WTC11 (cell line): ENCODE data around the gene GGNBP2. TPM values are rescaled to one million over a fixed set of nuclear protein-coding genes. Genes with fewer than 3 reads are reported as not detected.

Source experiments
- ATAC-seq: fragments of 200-7000 bp; cut with Tn5 transposase; 2 replicates; pipeline ENCODE4 v1.10.0; 2021; ENCODE audit warnings: mild to moderate bottlenecking, moderate library complexity
- CTCF ChIA-PET: fragments of 300-600 bp; sonication (Branson Sonifier 250); formaldehyde crosslinking; loops from one replicate; lab custom pipeline; 2021; ENCODE audit warnings: antibody characterized with exemption; lab: Charles Lee
- POLR2A ChIA-PET: fragments of 350-600 bp; sonication (Branson Sonifier 250); formaldehyde crosslinking; loops from one replicate; lab custom pipeline; 2021; ENCODE audit warnings: antibody characterized with exemption; lab: Charles Lee
- DNase-seq: peaks from one replicate; pipeline ENCODE4 v3.0.0; 2021; ENCODE audit warnings: low spot score
- H3K27ac Mint-ChIP-seq: 2 replicates; pipeline ENCODE4 v1.8.0; 2021; ENCODE audit warnings: mixed read lengths
- H3K27me3 Mint-ChIP-seq: 2 replicates; pipeline ENCODE4 v1.8.0; 2021; ENCODE audit warnings: low read depth, mild to moderate bottlenecking, moderate library complexity, mixed read lengths
- H3K36me3 Mint-ChIP-seq: 2 replicates; pipeline ENCODE4 v1.8.0; 2021; ENCODE audit warnings: mixed read lengths
- H3K4me1 Mint-ChIP-seq: 2 replicates; pipeline ENCODE4 v1.8.0; 2022; ENCODE audit warnings: mixed read lengths
- H3K4me3 Mint-ChIP-seq: 2 replicates; pipeline ENCODE4 v1.8.0; 2021; ENCODE audit warnings: mild to moderate bottlenecking, moderate library complexity, mixed read lengths
- H3K9me3 Mint-ChIP-seq: 2 replicates; pipeline ENCODE4 v1.8.0; 2021; ENCODE audit warnings: mixed read lengths
- AR ChIP-seq: fragments of 250-450 bp; sonication (Bioruptor Pico); IDR thresholded peaks from 2 replicates; pipeline ENCODE4 v1.9.0; 2021; ENCODE audit warnings: mild to moderate bottlenecking
- CBFB ChIP-seq: sonication (generic); formaldehyde crosslinking; IDR thresholded peaks from 2 replicates; pipeline ENCODE4 v1.8.1; 2022; ENCODE audit warnings: mild to moderate bottlenecking, low read depth, missing genetic modification reagents
- CDX4 ChIP-seq: fragments of 250-450 bp; sonication (Bioruptor Pico); IDR thresholded peaks from 2 replicates; pipeline ENCODE4 v1.9.0; 2021; ENCODE audit warnings: moderate library complexity, mild to moderate bottlenecking, inconsistent platforms, borderline replicate concordance
- EMX1 ChIP-seq: fragments of 250-450 bp; sonication (Bioruptor Pico); IDR thresholded peaks from 2 replicates; pipeline ENCODE4 v1.8.0; 2021; ENCODE audit warnings: mild to moderate bottlenecking
- FOXJ3 ChIP-seq: sonication (generic); formaldehyde crosslinking; IDR thresholded peaks from 2 replicates; pipeline ENCODE4 v1.9.0; 2021; ENCODE audit warnings: missing genetic modification reagents, mild to moderate bottlenecking, borderline replicate concordance
- FOXK1 ChIP-seq: sonication (generic); formaldehyde crosslinking; IDR thresholded peaks from 2 replicates; pipeline ENCODE4 v1.8.0; 2022; ENCODE audit warnings: mild to moderate bottlenecking, moderate library complexity, missing genetic modification reagents
- FOXP4 ChIP-seq: sonication (generic); formaldehyde crosslinking; IDR thresholded peaks from 2 replicates; pipeline ENCODE4 v1.8.0; 2022; ENCODE audit warnings: mild to moderate bottlenecking, missing genetic modification reagents
- GTF2I ChIP-seq: fragments of 250-450 bp; sonication (Bioruptor Pico); conservative IDR thresholded peaks from 2 replicates; pipeline ENCODE4 v1.4.0; 2021; ENCODE audit warnings: mild to moderate bottlenecking
- HMGA2 ChIP-seq: fragments of 250-450 bp; sonication (Bioruptor Pico); IDR thresholded peaks from 2 replicates; pipeline ENCODE4 v1.4.0; 2021; ENCODE audit warnings: mild to moderate bottlenecking, moderate library complexity
- JUN ChIP-seq: sonication (generic); formaldehyde crosslinking; IDR thresholded peaks from 2 replicates; pipeline ENCODE4 v1.8.0; 2023; ENCODE audit warnings: mild to moderate bottlenecking, missing genetic modification reagents
- MAX ChIP-seq: sonication (generic); formaldehyde crosslinking; IDR thresholded peaks from 2 replicates; pipeline ENCODE4 v1.8.0; 2022; ENCODE audit warnings: mild to moderate bottlenecking, missing genetic modification reagents
- MXD4 ChIP-seq: fragments of 250-450 bp; sonication (Bioruptor Pico); IDR thresholded peaks from 2 replicates; pipeline ENCODE4 v1.8.0; 2021; ENCODE audit warnings: mild to moderate bottlenecking, moderate library complexity, borderline replicate concordance
- MYBL2 ChIP-seq: sonication (generic); formaldehyde crosslinking; IDR thresholded peaks from 2 replicates; pipeline ENCODE4 v1.8.1; 2023; ENCODE audit warnings: mild to moderate bottlenecking, moderate library complexity, missing genetic modification reagents
- NFATC4 ChIP-seq: fragments of 250-450 bp; sonication (Bioruptor Pico); IDR thresholded peaks from 2 replicates; pipeline ENCODE4 v1.9.0; 2021; ENCODE audit warnings: mild to moderate bottlenecking
- NFYB ChIP-seq: sonication (generic); formaldehyde crosslinking; conservative IDR thresholded peaks from 2 replicates; pipeline ENCODE4 v1.8.0; 2022; ENCODE audit warnings: low read depth, missing genetic modification reagents
- NR2C2 ChIP-seq: sonication (generic); formaldehyde crosslinking; IDR thresholded peaks from 2 replicates; pipeline ENCODE4 v1.8.0; 2022; ENCODE audit warnings: mild to moderate bottlenecking, missing genetic modification reagents
- NR3C1 ChIP-seq: sonication (generic); formaldehyde crosslinking; conservative IDR thresholded peaks from 2 replicates; pipeline ENCODE4 v1.8.1; 2023; ENCODE audit warnings: low read depth, mild to moderate bottlenecking, missing genetic modification reagents
- RELA ChIP-seq: sonication (generic); formaldehyde crosslinking; IDR thresholded peaks from 2 replicates; pipeline ENCODE4 v1.8.1; 2022; ENCODE audit warnings: missing genetic modification reagents, mild to moderate bottlenecking, borderline replicate concordance
- ZBTB43 ChIP-seq: sonication (generic); formaldehyde crosslinking; IDR thresholded peaks from 2 replicates; pipeline ENCODE4 v1.8.1; 2023; ENCODE audit warnings: mild to moderate bottlenecking, missing genetic modification reagents
- ZNF232 ChIP-seq: sonication (generic); formaldehyde crosslinking; IDR thresholded peaks from 2 replicates; pipeline ENCODE4 v1.8.0; 2022; ENCODE audit warnings: mild to moderate bottlenecking, missing genetic modification reagents
- ZNF263 ChIP-seq: sonication (generic); formaldehyde crosslinking; IDR thresholded peaks from 2 replicates; pipeline ENCODE4 v1.8.1; 2022; ENCODE audit warnings: low read depth, mild to moderate bottlenecking, moderate library complexity, missing genetic modification reagents
- ZNF317 ChIP-seq: sonication (generic); formaldehyde crosslinking; IDR thresholded peaks from 2 replicates; pipeline ENCODE4 v1.8.1; 2023; ENCODE audit warnings: low read depth, mild to moderate bottlenecking, moderate library complexity, missing genetic modification reagents, borderline replicate concordance
- ZNF416 ChIP-seq: fragments of 250-450 bp; sonication (Bioruptor Pico); IDR thresholded peaks from 2 replicates; pipeline ENCODE4 v1.9.0; 2021; ENCODE audit warnings: mild to moderate bottlenecking, inconsistent platforms
- total RNA-seq: library from RNA; stranded (reverse); gene quantifications from 3 replicates; pipeline ENCODE4 v1.2.3, GENCODE V29; 2021

Gene GGNBP2
- total RNA-seq, 1 experiment from 2014 or later, result 49.6 TPM

- peak overlapping the region; percentile 57; the same call in 1 of the 2 replicates for H3K27ac Mint-ChIP-seq
- TF ChIP-seq GTF2I (CRISPR knock-in tag), result no peak
- TF ChIP-seq MYBL2 (CRISPR knock-in tag), result no peak
- TF ChIP-seq AR (CRISPR knock-in tag), result no peak
- no peak for TF ChIP-seq FOXP4 (CRISPR knock-in tag)
- no peak for TF ChIP-seq NR3C1 (CRISPR knock-in tag)
- TF ChIP-seq NR2C2 (CRISPR knock-in tag), result no peak
- TF ChIP-seq HMGA2 (CRISPR knock-in tag), result no peak
- no peak for TF ChIP-seq FOXK1 (CRISPR knock-in tag)
- no peaks in the 10 kb centered on the region for H3K9me3 Mint-ChIP-seq
- no peak overlapping the region for H3K4me3 Mint-ChIP-seq
- H3K27me3 Mint-ChIP-seq, result no peaks in the 10 kb centered on the region
- ChIA-PET CTCF (no interaction called here), POLR2A (no interaction called here)
- DNase-seq, result no peak
- no peak for ATAC-seq
- peaks cover 25% of the 10 kb centered on the region for H3K4me1 Mint-ChIP-seq
- peaks cover 11% of the 10 kb centered on the region for H3K36me3 Mint-ChIP-seq
Measured at GRCh38 chr17:36597866-36598777, 53.4 kb downstream of the GGNBP2 start.

- DNase-seq, result no peak
- ChIA-PET POLR2A (no interaction called here), CTCF (no interaction called here)
- TF ChIP-seq ZNF263 (CRISPR knock-in tag) (no peak), JUN (no peak)
- peaks cover 21% of the 10 kb centered on the region for H3K4me1 Mint-ChIP-seq
- ATAC-seq, result no peak
- no peaks in the 10 kb centered on the region for H3K27me3 Mint-ChIP-seq
- no peak overlapping the region for H3K4me3 Mint-ChIP-seq
- H3K9me3 Mint-ChIP-seq, result no peaks in the 10 kb centered on the region
- no peak overlapping the region for H3K27ac Mint-ChIP-seq
- peaks cover 11% of the 10 kb centered on the region for H3K36me3 Mint-ChIP-seq
Measured at GRCh38 chr17:36598951-36599401, 54.3 kb downstream of the GGNBP2 start.

- ChIA-PET CTCF (interaction anchor here (4.5 kb wide), 1 partner anchor 7 kb away, joined by 58 read pairs; the partner anchor contains the start of gene DHRS11), POLR2A (no interaction called here)
- H3K27ac Mint-ChIP-seq, result no peak overlapping the region
- TF ChIP-seq RELA (CRISPR knock-in tag), result no peak
- no peak for TF ChIP-seq NFATC4 (CRISPR knock-in tag)
- TF ChIP-seq ZNF317, result no peak
- no peak for TF ChIP-seq FOXJ3 (CRISPR knock-in tag)
- no peak for TF ChIP-seq EMX1 (CRISPR knock-in tag)
- TF ChIP-seq ZNF416 (CRISPR knock-in tag), result no peak
- TF ChIP-seq MXD4 (CRISPR knock-in tag), result no peak
- TF ChIP-seq MAX, result no peak
- TF ChIP-seq ZNF232 (CRISPR knock-in tag), result no peak
- TF ChIP-seq CBFB (CRISPR knock-in tag), result no peak
- TF ChIP-seq NFYB (CRISPR knock-in tag), result no peak
- no peak for TF ChIP-seq CDX4 (CRISPR knock-in tag)
- TF ChIP-seq ZBTB43, result no peak
Measured at GRCh38 chr17:36599546-36600250, 55.0 kb downstream of the GGNBP2 start.

More at GRCh38 chr17:36599546-36600250, 55.0 kb downstream of the GGNBP2 start:
- H3K36me3 Mint-ChIP-seq, result peaks cover 10% of the 10 kb centered on the region
- H3K27me3 Mint-ChIP-seq, result no peaks in the 10 kb centered on the region
- no peak overlapping the region for H3K4me3 Mint-ChIP-seq
- H3K4me1 Mint-ChIP-seq, result peaks cover 23% of the 10 kb centered on the region
- ATAC-seq (no peak), DNase-seq (no peak)
- no peaks in the 10 kb centered on the region for H3K9me3 Mint-ChIP-seq
